Left hindlimb (tissue), 1 donor: ENCODE data around the gene SMIM41.

Source experiments
- DNase-seq: peaks from one replicate; pipeline ENCODE4 v3.0.0-alpha.2; 2018

The SMIM41 gene

GRCh38 chr12:52148464-52149181, 69.1 kb downstream of the SMIM41 start:
- no peak for DNase-seq

GRCh38 chr12:52149182-52149641, 69.7 kb downstream of the SMIM41 start:
- no peak for DNase-seq

GRCh38 chr12:52149651-52150241, 70.2 kb downstream of the SMIM41 start:
- peak; percentile 29 for DNase-seq

GRCh38 chr12:52151153-52151836, 71.8 kb downstream of the SMIM41 start:
- no peak for DNase-seq

- DNase-seq = peak; percentile 67
Measured at GRCh38 chr12:52151837-52152783, 72.6 kb downstream of the SMIM41 start.

- no peak for DNase-seq
Measured at GRCh38 chr12:52152905-52153317, 73.4 kb downstream of the SMIM41 start.

- DNase-seq = no peak
Measured at GRCh38 chr12:52155048-52155868, 75.8 kb downstream of the SMIM41 start.

GRCh38 chr12:52156311-52156710, 76.8 kb downstream of the SMIM41 start:
- no peak for DNase-seq

GRCh38 chr12:52156757-52157565, 77.5 kb downstream of the SMIM41 start:
- peak; percentile 82 for DNase-seq

- no peak for DNase-seq
Measured at GRCh38 chr12:52157566-52158150, 78.2 kb downstream of the SMIM41 start.
